SU-DHL-6 (cell line): ENCODE results near the gene SRD5A3.

Experiments
- H2AFZ ChIP-seq: fragments of 200-600 bp; sonication (generic); 2 replicates; pipeline ENCODE4 v1.6.1; 2014; ENCODE audit warnings: low read depth, mild to moderate bottlenecking, moderate library complexity, mixed read lengths, antibody characterized with exemption, low read length; ENCODE audit not compliant: severe bottlenecking
- H3F3A ChIP-seq: fragments of 200-600 bp; shearing (Covaris generic); 2 replicates; pipeline ENCODE4 v1.6.0; 2016; ENCODE audit warnings: antibody characterized with exemption, mild to moderate bottlenecking; ENCODE audit not compliant: insufficient read depth
- H3K27ac ChIP-seq: fragments of 200-600 bp; sonication (generic); 2 replicates; pipeline ENCODE4 v1.5.1; 2016; ENCODE audit warnings: low read depth, mild to moderate bottlenecking, low read length, moderate library complexity, mixed read lengths
- H3K27me3 ChIP-seq: fragments of 200-600 bp; sonication (generic), shearing (Covaris generic); 2 replicates; pipeline ENCODE4 v1.6.0; 2014; ENCODE audit warnings: mild to moderate bottlenecking, low read length
- H3K36me3 ChIP-seq: fragments of 200-600 bp; sonication (generic); 2 replicates; pipeline ENCODE4 v1.6.1; 2014; ENCODE audit warnings: mild to moderate bottlenecking, low read length, mixed read lengths
- H3K4me2 ChIP-seq: fragments of 300-600, 200-600 bp; shearing (Covaris generic), sonication (generic); 2 replicates; pipeline ENCODE4 v1.6.0; 2014; ENCODE audit warnings: low read length, low read depth, mild to moderate bottlenecking; ENCODE audit not compliant: poor library complexity, severe bottlenecking
- H3K4me3 ChIP-seq: fragments of 200-600 bp; sonication (generic); 2 replicates; pipeline ENCODE4 v1.5.1; 2014; ENCODE audit warnings: antibody characterized with exemption, low read length, mild to moderate bottlenecking, mixed read lengths; ENCODE audit not compliant: insufficient read depth, poor library complexity, severe bottlenecking
- H3K79me2 ChIP-seq: fragments of 200-600 bp; sonication (generic); 2 replicates; pipeline ENCODE4 v1.6.1; 2014; ENCODE audit warnings: mild to moderate bottlenecking, low read length, moderate library complexity; ENCODE audit not compliant: insufficient read depth
- H3K9ac ChIP-seq: fragments of 200-600 bp; sonication (generic); 2 replicates; pipeline ENCODE4 v1.7.0; 2014; ENCODE audit warnings: mild to moderate bottlenecking, low read length
- H3K9me2 ChIP-seq: fragments of 200-600 bp; sonication (generic); replicated peaks from 2 replicates; pipeline ENCODE4 v1.6.1; 2014; ENCODE audit warnings: low read length; ENCODE audit not compliant: insufficient read depth
- H3K9me3 ChIP-seq: fragments of 200-600 bp; sonication (generic); 2 replicates; pipeline ENCODE4 v1.6.1; 2014; ENCODE audit warnings: low read length, mixed read lengths; ENCODE audit not compliant: insufficient read depth
- H4K20me1 ChIP-seq: fragments of 200-600 bp; sonication (generic); 2 replicates; pipeline ENCODE4 v1.6.1; 2014; ENCODE audit warnings: low read depth, mild to moderate bottlenecking, antibody characterized with exemption, low read length, moderate library complexity, mixed read lengths
- CTCF ChIP-seq: fragments of 200-600 bp; sonication (generic); IDR thresholded peaks from one replicate; pipeline ENCODE4 v1.5.1; 2017; ENCODE audit warnings: antibody characterized with exemption, mild to moderate bottlenecking, low read length, moderate library complexity; ENCODE audit not compliant: insufficient read depth, poor library complexity, severe bottlenecking
- EZH2phosphoT487 ChIP-seq: fragments of 200-600 bp; sonication (generic), shearing (Covaris generic); conservative IDR thresholded peaks from 2 replicates; pipeline ENCODE4 v1.6.1; 2018; ENCODE audit warnings: mild to moderate bottlenecking, antibody characterized with exemption, low read length, moderate library complexity, mixed read lengths

SRD5A3 gene

GRCh38 chr4:55367084-55367722 lies 21.2 kb downstream of the SRD5A3 start:
- Histone ChIP-seq H4K20me1 (no peaks in the 10 kb centered on the region), H3K79me2 (no peaks in the 10 kb centered on the region), H3K27ac (no peak overlapping the region), H3K9me3 (no peaks in the 10 kb centered on the region), H3K36me3 (no peaks in the 10 kb centered on the region), H3K9me2 (no peaks in the 10 kb centered on the region), H3F3A (no peaks in the 10 kb centered on the region), H3K4me2 (no peak overlapping the region), H3K27me3 (no peaks in the 10 kb centered on the region), H3K4me3 (no peak overlapping the region), H2AFZ (no peak overlapping the region), H3K9ac (no peak overlapping the region)
- TF ChIP-seq CTCF: no peak

- Histone ChIP-seq H4K20me1 (no peaks in the 10 kb centered on the region), H3F3A (no peaks in the 10 kb centered on the region), H2AFZ (no peak overlapping the region), H3K9me3 (no peaks in the 10 kb centered on the region), H3K79me2 (no peaks in the 10 kb centered on the region), H3K4me2 (no peak overlapping the region), H3K9me2 (no peaks in the 10 kb centered on the region), H3K27ac (no peak overlapping the region), H3K4me3 (no peak overlapping the region), H3K9ac (no peak overlapping the region), H3K36me3 (no peaks in the 10 kb centered on the region), H3K27me3 (no peaks in the 10 kb centered on the region)
- TF ChIP-seq CTCF (no peak), EZH2phosphoT487 (no peak)
Measured at GRCh38 chr4:55369968-55370367, 23.9 kb downstream of the SRD5A3 start.

GRCh38 chr4:55372259-55372658 lies 26.2 kb downstream of the SRD5A3 start:
- H3F3A ChIP-seq: no peaks in the 10 kb centered on the region
- no peaks in the 10 kb centered on the region for H4K20me1 ChIP-seq
- H3K27ac ChIP-seq: no peak overlapping the region
- H3K4me3 ChIP-seq: no peak overlapping the region
- no peak overlapping the region for H3K9ac ChIP-seq
- H3K79me2 ChIP-seq: no peaks in the 10 kb centered on the region
- H2AFZ ChIP-seq: no peak overlapping the region
- H3K27me3 ChIP-seq: no peaks in the 10 kb centered on the region
- H3K36me3 ChIP-seq: no peaks in the 10 kb centered on the region
- no peaks in the 10 kb centered on the region for H3K9me2 ChIP-seq
- no peak overlapping the region for H3K4me2 ChIP-seq
- TF ChIP-seq CTCF (no peak), EZH2phosphoT487 (no peak)
- H3K9me3 ChIP-seq: no peaks in the 10 kb centered on the region

GRCh38 chr4:55373461-55373860 lies 27.4 kb downstream of the SRD5A3 start:
- no peak overlapping the region for H2AFZ ChIP-seq
- no peaks in the 10 kb centered on the region for H3K36me3 ChIP-seq
- H3K79me2 ChIP-seq: no peaks in the 10 kb centered on the region
- TF ChIP-seq CTCF (no peak), EZH2phosphoT487 (no peak)
- no peaks in the 10 kb centered on the region for H4K20me1 ChIP-seq
- H3K27ac ChIP-seq: no peak overlapping the region
- no peaks in the 10 kb centered on the region for H3K9me3 ChIP-seq
- H3K27me3 ChIP-seq: no peaks in the 10 kb centered on the region
- H3K9ac ChIP-seq: no peak overlapping the region
- H3K9me2 ChIP-seq: no peaks in the 10 kb centered on the region
- H3K4me3 ChIP-seq: no peak overlapping the region
- no peaks in the 10 kb centered on the region for H3F3A ChIP-seq
- no peak overlapping the region for H3K4me2 ChIP-seq
